GM12878 (cell line): Measurements from ENCODE around the gene UBXN6. TPM values are rescaled to one million over a fixed set of nuclear protein-coding genes. Genes with fewer than 3 reads are reported as not detected.

Experiments
- ATAC-seq: fragments of 200-7000 bp; cut with Tn5 transposase; 3 replicates; pipeline ENCODE4 v1.9.1; 2020; ENCODE audit warnings: mild to moderate bottlenecking, moderate library complexity
- BruUV-seq: library from RNA; stranded (reverse); fragments of 400-500 nt; replicated peaks from 2 replicates; lab custom pipeline; 2021; lab: Mats Ljungman, UMichigan
- CTCF ChIA-PET: fragments of 300-600 bp; sonication (Branson Sonifier 250); formaldehyde crosslinking; extraction: SDS; loops from one replicate; lab custom pipeline; 2021; ENCODE audit warnings: inconsistent platforms; lab: Yijun Ruan, JAX
- POLR2A ChIA-PET: fragments of 350-600 bp; formaldehyde crosslinking; extraction: SDS; loops from one replicate; lab custom pipeline; 2021; ENCODE audit warnings: inconsistent platforms; lab: Charles Lee
- RAD21 ChIA-PET: fragments of 300-600 bp; sonication (Branson Sonifier 250); formaldehyde crosslinking; loops from one replicate; lab custom pipeline; 2023; ENCODE audit warnings: antibody characterized with exemption; ENCODE audit not compliant: unreplicated experiment; lab: Charles Lee
- SMC1A ChIA-PET: fragments of 300-600 bp; sonication (Branson Sonifier 250); formaldehyde crosslinking; loops from one replicate; lab custom pipeline; 2023; ENCODE audit not compliant: unreplicated experiment, uncharacterized antibody; lab: Charles Lee
- DNase-seq: peaks from one replicate; pipeline ENCODE4 v3.0.0-alpha.2; 2011; ENCODE audit warnings: low read depth, low spot score
- FAIRE-seq: peaks from 3 replicates; lab custom pipeline; 2011; peaks lifted over from hg19 to GRCh38; lab: Jason Lieb, UNC
- H2AFZ ChIP-seq: 2 replicates; pipeline ENCODE4 v1.6.0; 2011; ENCODE audit warnings: low read depth, low read length, control low read depth; ENCODE audit not compliant: control insufficient read depth
- H3K27ac ChIP-seq: 2 replicates; pipeline ENCODE4 v1.5.1; 2011; ENCODE audit warnings: control low read depth; ENCODE audit not compliant: control insufficient read depth, insufficient read depth
- H3K27me3 ChIP-seq, 2 experiments: replicated peaks in 1 of 2; 2 replicates each; pipeline versions ENCODE4 v1.6.0 to v1.6.1; 2011; ENCODE audit warnings: low read length in 1 of 2; ENCODE audit not compliant: control insufficient read depth in 2 of 2, insufficient read depth in 2 of 2
- H3K36me3 ChIP-seq, 2 experiments: 2 replicates each; pipeline ENCODE4 v1.5.1; 2011; ENCODE audit warnings: low read length in 1 of 2; ENCODE audit not compliant: control insufficient read depth in 2 of 2, insufficient read depth in 2 of 2
- H3K4me1 ChIP-seq: 2 replicates; pipeline ENCODE4 v1.6.1; 2011; ENCODE audit warnings: mild to moderate bottlenecking, low read length, moderate library complexity, mixed read lengths; ENCODE audit not compliant: control insufficient read depth, insufficient read depth
- H3K4me2 ChIP-seq: 2 replicates; pipeline ENCODE4 v1.6.0; 2011; ENCODE audit warnings: control low read depth; ENCODE audit not compliant: control insufficient read depth, insufficient read depth
- H3K4me3 ChIP-seq: fragments of 200-600 bp; sonication (generic); 2 replicates; pipeline ENCODE4 v1.5.1; 2016
- H3K79me2 ChIP-seq: 2 replicates; pipeline ENCODE4 v1.6.0; 2011; ENCODE audit warnings: low read length; ENCODE audit not compliant: control insufficient read depth, insufficient read depth
- H3K9ac ChIP-seq: 2 replicates; pipeline ENCODE4 v1.8.0; 2011; ENCODE audit warnings: low read length, control low read depth, mixed read lengths; ENCODE audit not compliant: control insufficient read depth, insufficient read depth
- H3K9me3 ChIP-seq: replicated peaks from 3 replicates; pipeline ENCODE4 v1.5.1; 2011; ENCODE audit warnings: mild to moderate bottlenecking, low read length; ENCODE audit not compliant: control insufficient read depth, insufficient read depth
- H4K20me1 ChIP-seq: 2 replicates; pipeline ENCODE4 v1.6.0; 2011; ENCODE audit not compliant: control insufficient read depth, insufficient read depth
- KLF5 ChIP-seq: fragments of 450-650 bp; IDR thresholded peaks from 2 replicates; pipeline ENCODE4 v1.6.1; 2014; ENCODE audit warnings: mild to moderate bottlenecking; ENCODE audit not compliant: partially characterized antibody
- RFX5 ChIP-seq: IDR thresholded peaks from 2 replicates; pipeline ENCODE4 v1.6.1; 2011; ENCODE audit warnings: low read depth, low read length, improper control_type of control experiment
- SMAD5 ChIP-seq: IDR thresholded peaks from 2 replicates; pipeline ENCODE4 v1.6.1; 2016; ENCODE audit warnings: antibody characterized with exemption, low read depth
- TAF1 ChIP-seq: IDR thresholded peaks from 2 replicates; pipeline ENCODE4 v1.6.1; 2011; ENCODE audit warnings: mild to moderate bottlenecking, low read depth, low read length, borderline replicate concordance
- WRNIP1 ChIP-seq: IDR thresholded peaks from 2 replicates; pipeline ENCODE4 v1.6.1; 2011; ENCODE audit warnings: low read depth, low read length, improper control_type of control experiment, borderline replicate concordance
- YY1 ChIP-seq: IDR thresholded peaks from 2 replicates; pipeline ENCODE4 v1.6.1; 2011; ENCODE audit warnings: low read depth, mild to moderate bottlenecking, low read length
- ZBED1 ChIP-seq: IDR thresholded peaks from 2 replicates; pipeline ENCODE4 v1.6.1; 2016; ENCODE audit warnings: borderline replicate concordance
- whole genome bisulfite sequencing: methylation state at CpG from one replicate; pipeline ENCODE4 v1.1.6; 2016; ENCODE audit warnings: low lambda C conversion rate; ENCODE audit not compliant: insufficient replicate concordance, insufficient coverage; ENCODE audit errors: missing lambda C conversion rate; 5-methylcytosine and 5-hydroxymethylcytosine counted together
- in situ Hi-C: fragments of 300-500 bp; cut with MboI; formaldehyde crosslinking; loops from 9 replicates; pipeline ENCODE4 v1.14.3; 2018; ENCODE audit warnings: mixed read lengths
- intact Hi-C: fragments of 100-400 bp; cut with micrococcal nuclease; formaldehyde crosslinking; loops from one replicate; pipeline ENCODE4 v1.14.2; 2022; ENCODE audit not compliant: unreplicated experiment
- polyA plus RNA-seq, 11 experiments: library from polyadenylated mRNA; depleted of rRNA in 4 of 11; unstranded in 6 of 11; stranded (reverse) in 5 of 11; fragments of >200 nt; fragmentation: Nextera tagmentation in 4 of 11; fragmentation: Illumina TruSeq in 1 of 11; extraction: Ambion mirVana in 4 of 11; extraction: Trizol in 1 of 11; gene quantifications; 1 replicate in 1 of 11; 2 replicates in 10 of 11; pipeline versions ENCODE4 v1.2.1 to v1.2.3, GENCODE V29; 2011 to 2016; ENCODE audit warnings: inconsistent platforms in 2 of 11, missing spikeins in 2 of 11, low read depth in 1 of 11
- total RNA-seq, 4 experiments: library from RNA; depleted of rRNA in 3 of 4; stranded (reverse); fragments of >200 nt in 3 of 4; fragmentation: Illumina TruSeq in 1 of 4; extraction: Trizol in 1 of 4; gene quantifications; 2 replicates each; pipeline versions ENCODE4 v1.2.1 to v1.2.3, GENCODE V29; 2013 to 2021
- TF ChIP-seq, protein P1 (sequence below): IDR thresholded peaks from 2 replicates; pipeline ENCODE4 v1.6.1; 2011; ENCODE audit warnings: low read depth, low read length, improper control_type of control experiment, borderline replicate concordance
- TF ChIP-seq, protein P2 (sequence below): fragments of 450-650 bp; IDR thresholded peaks from 2 replicates; pipeline ENCODE4 v1.6.1; 2016; ENCODE audit warnings: mild to moderate bottlenecking, moderate library complexity, borderline replicate concordance
- TF ChIP-seq, protein P3 (sequence below): fragments of 450-650 bp; IDR thresholded peaks from 2 replicates; pipeline ENCODE4 v1.6.1; 2017; ENCODE audit warnings: antibody characterized with exemption, mild to moderate bottlenecking, moderate library complexity

UBXN6 gene
- total and polyA plus RNA-seq, 10 of the 15 experiments (the other 5 are each of a cell fraction or from before 2014, with no cell fraction given) = 0.47 to 50.8 (median 13.0) TPM

DNA sequence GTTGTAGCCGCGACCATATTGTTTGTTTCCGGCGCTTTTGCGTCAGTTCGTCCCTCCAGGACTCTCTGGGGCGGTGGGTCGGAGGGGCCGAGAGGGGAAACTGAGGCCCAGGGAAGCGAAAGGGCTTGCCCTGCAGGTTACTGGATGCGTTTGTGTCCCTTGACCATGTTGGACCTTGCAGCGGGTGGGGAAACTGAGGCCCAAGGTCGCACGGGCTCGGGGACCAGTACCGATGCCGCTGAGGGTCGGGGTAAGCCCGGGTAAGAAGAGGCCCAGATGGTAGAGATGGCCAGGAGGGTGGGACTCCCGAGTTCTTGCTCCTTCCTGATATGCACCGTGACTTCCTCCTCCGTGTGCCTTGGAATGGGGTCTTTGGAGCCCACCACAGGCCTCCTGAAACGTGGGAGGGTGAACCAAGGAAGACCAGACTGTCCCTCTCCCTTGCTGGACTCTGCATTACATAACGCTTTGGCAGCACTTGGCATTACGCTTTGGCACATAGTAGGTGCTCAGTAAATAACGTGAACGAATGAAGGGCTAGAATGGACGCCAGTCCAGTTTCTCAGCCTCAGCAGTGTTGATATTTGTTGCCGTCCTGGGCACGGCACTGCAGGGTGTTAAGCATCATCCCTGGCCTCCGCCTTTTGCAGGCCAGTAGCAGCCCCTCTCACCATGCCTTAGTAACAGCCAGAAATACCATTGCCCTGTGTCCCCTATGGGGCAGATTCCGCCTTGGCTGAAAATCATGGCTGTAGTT lies 54.4 kb downstream of the UBXN6 start (continued):
- TF ChIP-seq SMAD5 = no peak

DNA sequence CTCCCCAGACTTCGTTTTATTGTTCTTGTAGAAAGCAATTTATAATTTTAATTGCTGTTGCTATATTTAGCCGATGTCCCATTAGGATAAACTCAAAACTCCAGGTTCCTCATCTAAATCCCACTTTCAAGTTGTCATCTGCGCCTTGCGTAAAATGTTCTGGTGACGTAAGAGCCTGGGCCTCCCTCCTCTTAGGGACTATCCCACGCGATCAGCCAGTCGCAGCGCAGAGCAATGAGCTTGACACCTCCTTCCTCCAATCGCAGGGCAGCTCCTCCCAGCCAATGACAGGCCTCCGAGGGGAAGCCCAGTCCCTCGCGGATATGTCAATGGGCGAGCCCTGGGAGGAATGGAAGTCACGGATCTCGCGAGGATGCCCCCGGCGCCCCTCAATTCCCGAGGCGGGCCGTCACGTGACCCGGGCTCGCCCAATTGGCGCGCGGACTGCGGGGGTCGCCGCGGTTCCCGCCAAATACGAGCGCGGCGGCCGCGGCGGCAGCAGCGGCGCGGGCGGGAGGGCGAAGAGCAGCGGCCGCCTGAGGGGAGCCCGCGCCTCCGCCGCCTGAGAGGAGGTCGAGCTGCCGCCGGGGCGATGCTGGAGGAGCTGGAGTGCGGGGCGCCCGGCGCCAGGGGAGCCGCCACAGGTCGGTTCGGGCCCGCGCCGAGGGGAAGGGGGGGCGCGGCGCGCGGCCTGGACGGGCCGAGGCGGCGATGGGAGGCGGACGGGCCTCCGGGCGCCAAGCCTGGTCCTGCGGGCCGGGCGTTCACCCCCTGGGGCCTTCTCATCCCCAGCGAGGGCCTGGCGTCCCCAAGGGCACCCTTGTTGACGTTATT lies 55.2 kb downstream of the UBXN6 start, which contains the start of gene CHAF1A:
TSS of gene CHAF1A (plus strand) at position 470 of the 834 bp plus-strand sequence. CDS start at position 593, 123 bp downstream.
- Histone ChIP-seq H4K20me1 (no peaks in the 10 kb centered on the region), H3K4me1 (peaks cover 3% of the 10 kb centered on the region; the same call in 1 of the 2 replicates), H3K27me3 (no peaks in the 10 kb centered on the region), H2AFZ (peak within 1 kb of the TSS; percentile 75), H3K9ac (peak within 1 kb of the TSS; percentile 98), H3K4me2 (peak within 1 kb of the TSS; percentile 97), H3K4me3 (peak within 1 kb of the TSS; percentile 100), H3K36me3 (peaks cover 0 to 2% of the 10 kb centered on the region in 2 experiments; a peak in 3 of 4 replicates), H3K9me3 (no peaks in the 10 kb centered on the region), H3K79me2 (peaks cover 72% of the 10 kb centered on the region), H3K27ac (peak within 1 kb of the TSS; percentile 90)
- no TSS peak for BruUV-seq
- whole genome bisulfite sequencing = under 1% methylated on average over 73 of the region's 84 CpGs
- peak; percentile 99 for DNase-seq
- ChIA-PET SMC1A (interaction anchor here (0.6 to 2.9 kb wide), 6 partner anchors 22 to 64 kb away, joined by 3 to 13 read pairs (median 6); partner anchors contain the start of genes MPND and STAP2), POLR2A (interaction anchor here (0.5 to 1.5 kb wide), 16 partner anchors 21 to 639 kb away, joined by 3 to 18 read pairs (median 4); partner anchors contain the start of genes EBI3, HDGFL2, MPND and MRPL54), RAD21 (interaction anchor here (0.6 to 1.5 kb wide), 14 partner anchors 8 to 417 kb away, joined by 3 to 17 read pairs (median 5); partner anchors contain the start of genes EEF2, HDGFL2 and MPND), CTCF (interaction anchor here (0.6 to 1.8 kb wide), 19 partner anchors 15 to 236 kb away, joined by 3 to 24 read pairs (median 3); partner anchors contain the start of gene MPND)
- intact Hi-C loops = loop anchor here (1.0 to 5.0 kb wide), 3 partner anchors 55 to 415 kb away; partner anchors contain the start of genes EEF2 and UBXN6
- peak; percentile 99 for FAIRE-seq
- peak; percentile 95 for ATAC-seq
- in situ Hi-C loops = no loop called here
- TF ChIP-seq TAF1 (no peak; the same call in 1 of the 2 replicates), ZBED1 (no peak), YY1 (peak; percentile 62; the same call in 1 of the 2 replicates), RFX5 (no peak), KLF5 (peak; percentile 80), WRNIP1 (no peak)
- TF ChIP-seq, protein P1, sequence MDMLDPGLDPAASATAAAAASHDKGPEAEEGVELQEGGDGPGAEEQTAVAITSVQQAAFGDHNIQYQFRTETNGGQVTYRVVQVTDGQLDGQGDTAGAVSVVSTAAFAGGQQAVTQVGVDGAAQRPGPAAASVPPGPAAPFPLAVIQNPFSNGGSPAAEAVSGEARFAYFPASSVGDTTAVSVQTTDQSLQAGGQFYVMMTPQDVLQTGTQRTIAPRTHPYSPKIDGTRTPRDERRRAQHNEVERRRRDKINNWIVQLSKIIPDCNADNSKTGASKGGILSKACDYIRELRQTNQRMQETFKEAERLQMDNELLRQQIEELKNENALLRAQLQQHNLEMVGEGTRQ = peak; percentile 92
- TF ChIP-seq, protein P2, sequence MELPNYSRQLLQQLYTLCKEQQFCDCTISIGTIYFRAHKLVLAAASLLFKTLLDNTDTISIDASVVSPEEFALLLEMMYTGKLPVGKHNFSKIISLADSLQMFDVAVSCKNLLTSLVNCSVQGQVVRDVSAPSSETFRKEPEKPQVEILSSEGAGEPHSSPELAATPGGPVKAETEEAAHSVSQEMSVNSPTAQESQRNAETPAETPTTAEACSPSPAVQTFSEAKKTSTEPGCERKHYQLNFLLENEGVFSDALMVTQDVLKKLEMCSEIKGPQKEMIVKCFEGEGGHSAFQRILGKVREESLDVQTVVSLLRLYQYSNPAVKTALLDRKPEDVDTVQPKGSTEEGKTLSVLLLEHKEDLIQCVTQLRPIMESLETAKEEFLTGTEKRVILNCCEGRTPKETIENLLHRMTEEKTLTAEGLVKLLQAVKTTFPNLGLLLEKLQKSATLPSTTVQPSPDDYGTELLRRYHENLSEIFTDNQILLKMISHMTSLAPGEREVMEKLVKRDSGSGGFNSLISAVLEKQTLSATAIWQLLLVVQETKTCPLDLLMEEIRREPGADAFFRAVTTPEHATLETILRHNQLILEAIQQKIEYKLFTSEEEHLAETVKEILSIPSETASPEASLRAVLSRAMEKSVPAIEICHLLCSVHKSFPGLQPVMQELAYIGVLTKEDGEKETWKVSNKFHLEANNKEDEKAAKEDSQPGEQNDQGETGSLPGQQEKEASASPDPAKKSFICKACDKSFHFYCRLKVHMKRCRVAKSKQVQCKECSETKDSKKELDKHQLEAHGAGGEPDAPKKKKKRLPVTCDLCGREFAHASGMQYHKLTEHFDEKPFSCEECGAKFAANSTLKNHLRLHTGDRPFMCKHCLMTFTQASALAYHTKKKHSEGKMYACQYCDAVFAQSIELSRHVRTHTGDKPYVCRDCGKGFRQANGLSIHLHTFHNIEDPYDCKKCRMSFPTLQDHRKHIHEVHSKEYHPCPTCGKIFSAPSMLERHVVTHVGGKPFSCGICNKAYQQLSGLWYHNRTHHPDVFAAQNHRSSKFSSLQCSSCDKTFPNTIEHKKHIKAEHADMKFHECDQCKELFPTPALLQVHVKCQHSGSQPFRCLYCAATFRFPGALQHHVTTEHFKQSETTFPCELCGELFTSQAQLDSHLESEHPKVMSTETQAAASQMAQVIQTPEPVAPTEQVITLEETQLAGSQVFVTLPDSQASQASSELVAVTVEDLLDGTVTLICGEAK = peak; percentile 44; the same call in 1 of the 2 replicates
- TF ChIP-seq, protein P3, sequence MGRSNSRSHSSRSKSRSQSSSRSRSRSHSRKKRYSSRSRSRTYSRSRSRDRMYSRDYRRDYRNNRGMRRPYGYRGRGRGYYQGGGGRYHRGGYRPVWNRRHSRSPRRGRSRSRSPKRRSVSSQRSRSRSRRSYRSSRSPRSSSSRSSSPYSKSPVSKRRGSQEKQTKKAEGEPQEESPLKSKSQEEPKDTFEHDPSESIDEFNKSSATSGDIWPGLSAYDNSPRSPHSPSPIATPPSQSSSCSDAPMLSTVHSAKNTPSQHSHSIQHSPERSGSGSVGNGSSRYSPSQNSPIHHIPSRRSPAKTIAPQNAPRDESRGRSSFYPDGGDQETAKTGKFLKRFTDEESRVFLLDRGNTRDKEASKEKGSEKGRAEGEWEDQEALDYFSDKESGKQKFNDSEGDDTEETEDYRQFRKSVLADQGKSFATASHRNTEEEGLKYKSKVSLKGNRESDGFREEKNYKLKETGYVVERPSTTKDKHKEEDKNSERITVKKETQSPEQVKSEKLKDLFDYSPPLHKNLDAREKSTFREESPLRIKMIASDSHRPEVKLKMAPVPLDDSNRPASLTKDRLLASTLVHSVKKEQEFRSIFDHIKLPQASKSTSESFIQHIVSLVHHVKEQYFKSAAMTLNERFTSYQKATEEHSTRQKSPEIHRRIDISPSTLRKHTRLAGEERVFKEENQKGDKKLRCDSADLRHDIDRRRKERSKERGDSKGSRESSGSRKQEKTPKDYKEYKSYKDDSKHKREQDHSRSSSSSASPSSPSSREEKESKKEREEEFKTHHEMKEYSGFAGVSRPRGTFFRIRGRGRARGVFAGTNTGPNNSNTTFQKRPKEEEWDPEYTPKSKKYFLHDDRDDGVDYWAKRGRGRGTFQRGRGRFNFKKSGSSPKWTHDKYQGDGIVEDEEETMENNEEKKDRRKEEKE = no peak
